H9 (cell line): Measurements from ENCODE around the gene ZNF425. TPM values are rescaled to one million over a fixed set of nuclear protein-coding genes. Genes with fewer than 3 reads are reported as not detected.

ENCODE experiments used
- DNase-seq: peaks from one replicate; pipeline ENCODE4 v3.0.0-alpha.2; 2017
- H2AFZ ChIP-seq: one replicate; pipeline ENCODE4 v1.6.1; 2013; ENCODE audit warnings: mild to moderate bottlenecking, low read length, control low read depth, moderate library complexity
- H2AK5ac ChIP-seq: 2 replicates; pipeline ENCODE4 v1.6.1; 2013; ENCODE audit warnings: low read length, control low read depth, mixed read lengths; ENCODE audit not compliant: insufficient read length
- H2BK120ac ChIP-seq: one replicate; pipeline ENCODE4 v1.6.1; 2013; ENCODE audit warnings: low read depth, mild to moderate bottlenecking, low read length, control low read depth, inconsistent platforms; ENCODE audit not compliant: poor library complexity, severe bottlenecking
- H2BK12ac ChIP-seq: 2 replicates; pipeline ENCODE4 v1.6.1; 2013; ENCODE audit warnings: low read length, control low read depth, mixed read lengths, low read depth; ENCODE audit not compliant: insufficient read length
- H2BK15ac ChIP-seq: 2 replicates; pipeline ENCODE4 v1.6.1; 2013; ENCODE audit warnings: low read depth, low read length, control low read depth
- H2BK20ac ChIP-seq: one replicate; pipeline ENCODE4 v1.6.1; 2013; ENCODE audit warnings: low read depth, mild to moderate bottlenecking, low read length, control low read depth, inconsistent platforms; ENCODE audit not compliant: poor library complexity, severe bottlenecking
- H2BK5ac ChIP-seq: 2 replicates; pipeline ENCODE4 v1.6.1; 2013; ENCODE audit warnings: low read length, control low read depth, mixed read lengths; ENCODE audit not compliant: insufficient read length
- H3K14ac ChIP-seq: 2 replicates; pipeline ENCODE4 v1.6.1; 2013; ENCODE audit warnings: low read length, control low read depth; ENCODE audit not compliant: insufficient read depth
- H3K18ac ChIP-seq: 2 replicates; pipeline ENCODE4 v1.6.1; 2013; ENCODE audit warnings: low read depth, mild to moderate bottlenecking, mixed read lengths, low read length, control low read depth; ENCODE audit not compliant: insufficient read length
- H3K23ac ChIP-seq: 2 replicates; pipeline ENCODE4 v1.6.1; 2013; ENCODE audit warnings: low read length, control low read depth, mixed read lengths, low read depth; ENCODE audit not compliant: insufficient read length
- H3K23me2 ChIP-seq: 2 replicates; pipeline ENCODE4 v1.6.1; 2013; ENCODE audit warnings: low read depth, mild to moderate bottlenecking, mixed read lengths, low read length, control low read depth; ENCODE audit not compliant: insufficient read length, poor library complexity, severe bottlenecking
- H3K27ac ChIP-seq: 2 replicates; pipeline ENCODE4 v1.5.1; 2013; ENCODE audit warnings: low read length, control low read depth, mixed read lengths, low read depth; ENCODE audit not compliant: insufficient read length
- H3K27me3 ChIP-seq: 2 replicates; pipeline ENCODE4 v1.6.1; 2013; ENCODE audit warnings: low read length, control low read depth, inconsistent platforms; ENCODE audit not compliant: insufficient read depth
- H3K4ac ChIP-seq: 2 replicates; pipeline ENCODE4 v1.6.1; 2013; ENCODE audit warnings: low read depth, mild to moderate bottlenecking, control low read depth, inconsistent platforms, low read length, moderate library complexity
- H3K4me1 ChIP-seq: 2 replicates; pipeline ENCODE4 v1.6.1; 2013; ENCODE audit warnings: low read length, control low read depth, inconsistent platforms; ENCODE audit not compliant: insufficient read depth
- H3K4me2 ChIP-seq: 2 replicates; pipeline ENCODE4 v1.6.1; 2013; ENCODE audit warnings: low read length, control low read depth, mixed read lengths; ENCODE audit not compliant: insufficient read length, insufficient read depth
- H3K56ac ChIP-seq: 2 replicates; pipeline ENCODE4 v1.6.1; 2013; ENCODE audit warnings: low read depth, mild to moderate bottlenecking, mixed read lengths, low read length, control low read depth; ENCODE audit not compliant: insufficient read length
- H3K79me1 ChIP-seq: 2 replicates; pipeline ENCODE4 v1.6.1; 2013; ENCODE audit warnings: low read depth, mild to moderate bottlenecking, moderate library complexity, low read length, control low read depth, inconsistent platforms; ENCODE audit not compliant: insufficient read depth, poor library complexity, severe bottlenecking
- H3K79me2 ChIP-seq: 2 replicates; pipeline ENCODE4 v1.6.1; 2013; ENCODE audit warnings: low read length, control low read depth, inconsistent platforms; ENCODE audit not compliant: insufficient read depth
- H3K9ac ChIP-seq: 2 replicates; pipeline ENCODE4 v1.6.1; 2013; ENCODE audit warnings: low read length, control low read depth, mixed read lengths; ENCODE audit not compliant: insufficient read length; ENCODE audit errors: extremely low read depth
- H3K9me3 ChIP-seq: one replicate; pipeline ENCODE4 v1.6.1; 2013; ENCODE audit warnings: low read depth, low read length, inconsistent platforms; ENCODE audit not compliant: control insufficient read depth
- H3T11ph ChIP-seq: one replicate; pipeline ENCODE4 v1.6.1; 2013; ENCODE audit warnings: mild to moderate bottlenecking, low read length, control low read depth, inconsistent platforms
- H4K20me1 ChIP-seq: one replicate; pipeline ENCODE4 v1.6.1; 2013; ENCODE audit not compliant: control insufficient read depth, insufficient read length, insufficient read depth
- H4K5ac ChIP-seq: 2 replicates; pipeline ENCODE4 v1.6.1; 2013; ENCODE audit warnings: low read depth, mild to moderate bottlenecking, mixed read lengths, low read length, control low read depth; ENCODE audit not compliant: insufficient read length
- H4K8ac ChIP-seq: replicated peaks from 2 replicates; pipeline ENCODE4 v1.6.1; 2013; ENCODE audit warnings: low read length, control low read depth, mixed read lengths, low read depth; ENCODE audit not compliant: insufficient read length
- H4K91ac ChIP-seq: 2 replicates; pipeline ENCODE4 v1.6.1; 2013; ENCODE audit warnings: low read depth, mild to moderate bottlenecking, moderate library complexity, mixed read lengths, low read length, control low read depth; ENCODE audit not compliant: insufficient read length
- H3K27ac Mint-ChIP-seq, 3 experiments: 2 replicates in 2 of 3; 3 replicates in 1 of 3; pipeline ENCODE4 v1.8.0; 2020 to 2021; ENCODE audit warnings: mixed read lengths in 3 of 3, mild to moderate bottlenecking in 1 of 3, moderate library complexity in 1 of 3
- H3K27me3 Mint-ChIP-seq: 2 replicates; pipeline ENCODE4 v1.8.0; 2021; ENCODE audit warnings: low read depth, mild to moderate bottlenecking, moderate library complexity, mixed read lengths
- H3K36me3 Mint-ChIP-seq, 3 experiments: 2 replicates in 2 of 3; 3 replicates in 1 of 3; pipeline ENCODE4 v1.8.0; 2020 to 2021; ENCODE audit warnings: low read depth in 3 of 3, mixed read lengths in 3 of 3; ENCODE audit not compliant: insufficient read depth in 1 of 3
- H3K4me1 Mint-ChIP-seq, 2 experiments: 2 replicates each; pipeline ENCODE4 v1.8.0; 2020; ENCODE audit warnings: mixed read lengths in 2 of 2
- H3K4me3 Mint-ChIP-seq, 2 experiments: 2 replicates in 1 of 2; 3 replicates in 1 of 2; pipeline ENCODE4 v1.8.0; 2020 to 2021; ENCODE audit warnings: mild to moderate bottlenecking in 2 of 2, mixed read lengths in 2 of 2, moderate library complexity in 1 of 2
- H3K9me3 Mint-ChIP-seq, 2 experiments: 2 replicates in 1 of 2; 3 replicates in 1 of 2; pipeline ENCODE4 v1.8.0; 2020; ENCODE audit warnings: mild to moderate bottlenecking in 2 of 2, mixed read lengths in 2 of 2, moderate library complexity in 1 of 2
- WGBS: extraction: QIAGEN DNeasy Blood & Tissue Kit; methylation state at CpG from one replicate; pipeline ENCODE4 v1.1.7; 2013; ENCODE audit warnings: missing lambda C conversion rate, low lambda C conversion rate, mixed read lengths; ENCODE audit not compliant: insufficient read length; ENCODE audit errors: extremely low coverage; 5-methylcytosine and 5-hydroxymethylcytosine counted together
- total RNA-seq: library from RNA; stranded (reverse); gene quantifications from 2 replicates; pipeline ENCODE4 v1.2.1, GENCODE V29; 2021
- TF ChIP-seq, protein P1 (sequence below): fragments of 200-600 bp; sonication (generic); conservative IDR thresholded peaks from 3 replicates; pipeline ENCODE4 v1.8.0; 2021; ENCODE audit warnings: antibody characterized with exemption, mild to moderate bottlenecking

ZNF425 gene
- total RNA-seq, 1 experiment from 2014 or later = 5.4 TPM

DNA sequence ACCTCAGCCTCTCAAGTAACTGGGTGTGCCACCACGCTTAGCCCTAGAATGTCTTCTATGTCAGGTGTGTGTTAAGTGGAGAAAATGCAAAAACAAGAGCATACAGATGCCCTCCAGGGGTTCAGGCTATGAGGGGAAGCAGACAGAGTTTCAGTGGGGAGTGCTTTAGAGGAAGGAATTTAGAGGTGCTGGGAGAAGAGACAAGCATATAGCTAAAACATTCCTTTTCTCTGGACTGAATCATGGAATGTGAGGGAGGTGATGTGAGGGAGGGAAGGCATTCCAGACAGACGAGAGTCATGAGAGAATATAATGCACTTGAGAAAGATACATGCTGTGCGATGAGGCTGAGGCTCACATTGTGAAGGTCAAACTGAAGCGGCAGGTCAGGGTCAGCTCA, 29.0 kb downstream of the ZNF425 start:
- H3K79me1 ChIP-seq = no peaks in the 10 kb centered on the region
- DNase-seq = no peak
- no peak overlapping the region for H3K14ac ChIP-seq
- H3K23ac ChIP-seq = no peak overlapping the region
- no peak overlapping the region for H3K27ac ChIP-seq
- H3K4me2 ChIP-seq = no peak overlapping the region
- Mint-ChIP-seq H3K36me3 (peaks cover 0 to 2% (median 0%) of the 10 kb centered on the region in 3 experiments; a peak in 1 of 7 replicates), H3K27me3 (no peaks in the 10 kb centered on the region), H3K4me3 (no peak overlapping the region), H3K4me1 (peaks cover 11 to 16% of the 10 kb centered on the region in 2 experiments), H3K9me3 (no peaks in the 10 kb centered on the region), H3K27ac (peak overlapping the region in 2 of 3 experiments; percentile 38 to 84; a peak in 5 of 7 replicates)
- H3K27me3 ChIP-seq = no peaks in the 10 kb centered on the region
- no peak overlapping the region for H2AFZ ChIP-seq
- H3K9me3 ChIP-seq = no peaks in the 10 kb centered on the region
- H3K4me1 ChIP-seq = no peaks in the 10 kb centered on the region
- no peak overlapping the region for H4K5ac ChIP-seq
- H3K79me2 ChIP-seq = no peaks in the 10 kb centered on the region
- H4K8ac ChIP-seq = no peak overlapping the region
- no peak overlapping the region for H2BK20ac ChIP-seq
- no peak overlapping the region for H2BK120ac ChIP-seq
- no peak overlapping the region for H4K91ac ChIP-seq
- no peak overlapping the region for H3K18ac ChIP-seq
- H3T11ph ChIP-seq = no peak overlapping the region
- TF ChIP-seq, protein P1, sequence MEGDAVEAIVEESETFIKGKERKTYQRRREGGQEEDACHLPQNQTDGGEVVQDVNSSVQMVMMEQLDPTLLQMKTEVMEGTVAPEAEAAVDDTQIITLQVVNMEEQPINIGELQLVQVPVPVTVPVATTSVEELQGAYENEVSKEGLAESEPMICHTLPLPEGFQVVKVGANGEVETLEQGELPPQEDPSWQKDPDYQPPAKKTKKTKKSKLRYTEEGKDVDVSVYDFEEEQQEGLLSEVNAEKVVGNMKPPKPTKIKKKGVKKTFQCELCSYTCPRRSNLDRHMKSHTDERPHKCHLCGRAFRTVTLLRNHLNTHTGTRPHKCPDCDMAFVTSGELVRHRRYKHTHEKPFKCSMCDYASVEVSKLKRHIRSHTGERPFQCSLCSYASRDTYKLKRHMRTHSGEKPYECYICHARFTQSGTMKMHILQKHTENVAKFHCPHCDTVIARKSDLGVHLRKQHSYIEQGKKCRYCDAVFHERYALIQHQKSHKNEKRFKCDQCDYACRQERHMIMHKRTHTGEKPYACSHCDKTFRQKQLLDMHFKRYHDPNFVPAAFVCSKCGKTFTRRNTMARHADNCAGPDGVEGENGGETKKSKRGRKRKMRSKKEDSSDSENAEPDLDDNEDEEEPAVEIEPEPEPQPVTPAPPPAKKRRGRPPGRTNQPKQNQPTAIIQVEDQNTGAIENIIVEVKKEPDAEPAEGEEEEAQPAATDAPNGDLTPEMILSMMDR = no peak
- no peak overlapping the region for H3K9ac ChIP-seq
- H3K56ac ChIP-seq = no peak overlapping the region
- no peak overlapping the region for H2BK15ac ChIP-seq
- no peak overlapping the region for H2AK5ac ChIP-seq
- no peak overlapping the region for H2BK12ac ChIP-seq
- no peaks in the 10 kb centered on the region for H4K20me1 ChIP-seq
- H2BK5ac ChIP-seq = no peak overlapping the region
- H3K23me2 ChIP-seq = no peaks in the 10 kb centered on the region
- no peak overlapping the region for H3K4ac ChIP-seq
- no CpG with 5 or more reads among the region's 4 CpGs for WGBS
